HG03378 (cell line): ENCODE results near the gene RAB40B.
"Not testable (repeated sequence)": the region's sequence is repeated elsewhere in the genome, so short reads cannot be mapped to it uniquely, and the experiment has no call there.

Experiments used
- ATAC-seq: cut with Tn5 transposase; IDR thresholded peaks from one replicate; pipeline ENCODE4 v1.9.1; 2021; ENCODE audit warnings: mild to moderate bottlenecking, moderate library complexity; ENCODE audit not compliant: unreplicated experiment

Gene RAB40B

GRCh38 chr17:82668631-82669099 is 29.8 kb downstream of the RAB40B start:
- ATAC-seq = no peak

GRCh38 chr17:82668024-82668630 is 30.4 kb downstream of the RAB40B start:
- ATAC-seq = no peak

- no peak for ATAC-seq
Observed at GRCh38 chr17:82667668-82668000, 30.9 kb downstream of the RAB40B start.

GRCh38 chr17:82666931-82667667 is 31.4 kb downstream of the RAB40B start:
- no peak for ATAC-seq

- ATAC-seq = no peak
Observed at GRCh38 chr17:82665891-82666290, 32.6 kb downstream of the RAB40B start.

GRCh38 chr17:82665217-82665616 is 33.3 kb downstream of the RAB40B start:
- no peak for ATAC-seq

GRCh38 chr17:82664701-82665182 is 33.8 kb downstream of the RAB40B start:
- no peak for ATAC-seq

- no peak for ATAC-seq
Observed at GRCh38 chr17:82664276-82664575, 34.3 kb downstream of the RAB40B start.

GRCh38 chr17:82663381-82664275 is 34.9 kb downstream of the RAB40B start:
- ATAC-seq = no peak

- ATAC-seq = no peak
Observed at GRCh38 chr17:82662711-82663261, 35.7 kb downstream of the RAB40B start.

GRCh38 chr17:82661717-82662683 is 36.5 kb downstream of the RAB40B start:
- no peak for ATAC-seq

- no peak for ATAC-seq
Observed at GRCh38 chr17:82659886-82660285, 38.6 kb downstream of the RAB40B start.

- ATAC-seq = no peak
Observed at GRCh38 chr17:82658796-82659452, 39.6 kb downstream of the RAB40B start.

GRCh38 chr17:82658331-82658730 is 40.2 kb downstream of the RAB40B start:
- ATAC-seq = no peak

GRCh38 chr17:82657926-82658325 is 40.6 kb downstream of the RAB40B start:
- ATAC-seq = no peak

GRCh38 chr17:82656266-82656665 is 42.2 kb downstream of the RAB40B start:
- ATAC-seq = no peak

GRCh38 chr17:82655523-82655922 is 43.0 kb downstream of the RAB40B start:
- no peak for ATAC-seq

GRCh38 chr17:82655038-82655479 is 43.4 kb downstream of the RAB40B start:
- ATAC-seq = no peak

- not testable (repeated sequence) for ATAC-seq
Observed at GRCh38 chr17:82654611-82655010, 43.9 kb downstream of the RAB40B start.
